Mammary epithelial cell (primary cell): ENCODE measurements around the gene KIF1A.

Source experiments
- EZH2 ChIP-seq: IDR thresholded peaks from 2 replicates; pipeline ENCODE4 v1.6.1; 2012; ENCODE audit warnings: low read length, inconsistent platforms, borderline replicate concordance
- TF ChIP-seq, protein P1 (sequence below), 2 donors: IDR thresholded peaks in 1 of 2; conservative IDR thresholded peaks in 1 of 2; 2 replicates each; pipeline ENCODE4 v1.5.1; 2011 to 2012; ENCODE audit warnings: inconsistent platforms in 2 of 2, low read length in 2 of 2, mild to moderate bottlenecking in 2 of 2, control low read depth in 1 of 2, low read depth in 1 of 2; ENCODE audit not compliant: insufficient read depth in 1 of 2; ENCODE audit errors: extremely low read depth in 1 of 2

DNA sequence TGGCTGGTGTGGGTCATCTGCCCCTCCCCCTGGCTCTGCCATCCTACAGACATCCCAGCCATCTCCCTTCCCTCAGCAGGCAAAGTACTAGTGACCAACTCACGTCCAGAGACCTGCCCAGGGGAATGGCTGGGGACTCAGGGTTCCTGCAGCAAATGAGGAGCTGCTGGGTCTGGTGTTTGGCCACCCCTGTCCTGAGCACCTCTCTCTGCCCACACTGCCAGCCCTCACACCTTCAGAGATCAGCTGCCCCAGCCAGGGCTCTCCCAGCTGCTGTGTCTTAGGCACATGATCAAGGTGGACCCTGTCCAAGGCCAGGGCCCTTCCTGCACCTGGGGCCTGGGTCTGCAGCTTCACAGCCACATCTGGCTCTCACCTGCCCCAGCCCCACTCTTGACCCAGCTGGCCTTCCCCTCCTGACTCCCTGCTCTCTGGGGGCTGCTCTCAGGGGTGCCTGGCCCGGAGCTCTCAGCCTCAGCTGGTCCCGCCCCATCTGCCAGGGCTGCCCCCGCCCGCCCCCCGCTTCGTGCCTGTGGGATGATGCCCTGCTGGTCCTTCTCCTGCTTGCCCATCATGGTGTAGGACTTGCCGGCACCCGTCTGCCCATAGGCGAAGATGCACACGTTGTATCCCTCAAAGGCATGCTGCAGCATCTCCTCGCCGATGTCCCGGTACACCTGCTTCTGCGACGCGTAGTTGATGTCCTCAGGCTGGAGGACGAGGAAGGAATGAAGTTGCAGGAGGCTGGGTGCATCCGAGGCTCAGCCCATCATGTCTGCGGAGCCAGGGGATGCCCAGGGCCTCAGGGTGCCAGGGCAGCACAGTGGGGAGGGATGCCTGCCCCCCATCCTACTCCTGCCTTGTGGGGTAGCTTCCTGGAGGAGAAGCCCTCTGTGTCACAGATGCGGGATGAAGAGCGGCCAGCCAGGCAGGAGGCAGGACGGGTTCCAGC lies 32.2 kb downstream of the KIF1A start:
- TF ChIP-seq EZH2 = no peak
- TF ChIP-seq, protein P1, sequence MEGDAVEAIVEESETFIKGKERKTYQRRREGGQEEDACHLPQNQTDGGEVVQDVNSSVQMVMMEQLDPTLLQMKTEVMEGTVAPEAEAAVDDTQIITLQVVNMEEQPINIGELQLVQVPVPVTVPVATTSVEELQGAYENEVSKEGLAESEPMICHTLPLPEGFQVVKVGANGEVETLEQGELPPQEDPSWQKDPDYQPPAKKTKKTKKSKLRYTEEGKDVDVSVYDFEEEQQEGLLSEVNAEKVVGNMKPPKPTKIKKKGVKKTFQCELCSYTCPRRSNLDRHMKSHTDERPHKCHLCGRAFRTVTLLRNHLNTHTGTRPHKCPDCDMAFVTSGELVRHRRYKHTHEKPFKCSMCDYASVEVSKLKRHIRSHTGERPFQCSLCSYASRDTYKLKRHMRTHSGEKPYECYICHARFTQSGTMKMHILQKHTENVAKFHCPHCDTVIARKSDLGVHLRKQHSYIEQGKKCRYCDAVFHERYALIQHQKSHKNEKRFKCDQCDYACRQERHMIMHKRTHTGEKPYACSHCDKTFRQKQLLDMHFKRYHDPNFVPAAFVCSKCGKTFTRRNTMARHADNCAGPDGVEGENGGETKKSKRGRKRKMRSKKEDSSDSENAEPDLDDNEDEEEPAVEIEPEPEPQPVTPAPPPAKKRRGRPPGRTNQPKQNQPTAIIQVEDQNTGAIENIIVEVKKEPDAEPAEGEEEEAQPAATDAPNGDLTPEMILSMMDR (conservative IDR thresholded peaks at IDR 0.05 in 1 of 2, IDR thresholded peaks at IDR 0.05 in 1 of 2; ENCODE audit: extremely low read depth in 1 of 2, insufficient read depth in 1 of 2, low read depth in 1 of 2, low read length in 2 of 2) = no peak
